ENCODE results near the gene DIDO1.

DIDO1 gene

GRCh38 chr20:62884556-62884955, 41.7 kb downstream of the DIDO1 start:
- in situ Hi-C loops (cut with MboI; ENCODE audit: low sequenced_read_pairs, unreplicated experiment) = no loop called here
- DNase-seq (ENCODE audit: low spot score) = no peak

GRCh38 chr20:62882426-62882825, 43.9 kb downstream of the DIDO1 start:
- DNase-seq (ENCODE audit: low spot score) = no peak
- in situ Hi-C loops (cut with MboI; ENCODE audit: low sequenced_read_pairs, unreplicated experiment) = no loop called here
- TF ChIP-seq CTCF (IDR thresholded peaks at IDR 0.05; ENCODE audit: borderline replicate concordance, control extremely low read depth, extremely low read depth, insufficient read depth, missing control alignments) = no peak

More at GRCh38 chr20:62884556-62884955, 41.7 kb downstream of the DIDO1 start:
- no peak for TF ChIP-seq CTCF (IDR thresholded peaks at IDR 0.05; ENCODE audit: borderline replicate concordance, control extremely low read depth, extremely low read depth, insufficient read depth, missing control alignments)

- in situ Hi-C loops (cut with MboI; ENCODE audit: low sequenced_read_pairs, unreplicated experiment) = no loop called here
- TF ChIP-seq CTCF (IDR thresholded peaks at IDR 0.05; ENCODE audit: borderline replicate concordance, control extremely low read depth, extremely low read depth, insufficient read depth, missing control alignments) = no peak
Measured at GRCh38 chr20:62881662-62882395, 44.5 kb downstream of the DIDO1 start.

DNA sequence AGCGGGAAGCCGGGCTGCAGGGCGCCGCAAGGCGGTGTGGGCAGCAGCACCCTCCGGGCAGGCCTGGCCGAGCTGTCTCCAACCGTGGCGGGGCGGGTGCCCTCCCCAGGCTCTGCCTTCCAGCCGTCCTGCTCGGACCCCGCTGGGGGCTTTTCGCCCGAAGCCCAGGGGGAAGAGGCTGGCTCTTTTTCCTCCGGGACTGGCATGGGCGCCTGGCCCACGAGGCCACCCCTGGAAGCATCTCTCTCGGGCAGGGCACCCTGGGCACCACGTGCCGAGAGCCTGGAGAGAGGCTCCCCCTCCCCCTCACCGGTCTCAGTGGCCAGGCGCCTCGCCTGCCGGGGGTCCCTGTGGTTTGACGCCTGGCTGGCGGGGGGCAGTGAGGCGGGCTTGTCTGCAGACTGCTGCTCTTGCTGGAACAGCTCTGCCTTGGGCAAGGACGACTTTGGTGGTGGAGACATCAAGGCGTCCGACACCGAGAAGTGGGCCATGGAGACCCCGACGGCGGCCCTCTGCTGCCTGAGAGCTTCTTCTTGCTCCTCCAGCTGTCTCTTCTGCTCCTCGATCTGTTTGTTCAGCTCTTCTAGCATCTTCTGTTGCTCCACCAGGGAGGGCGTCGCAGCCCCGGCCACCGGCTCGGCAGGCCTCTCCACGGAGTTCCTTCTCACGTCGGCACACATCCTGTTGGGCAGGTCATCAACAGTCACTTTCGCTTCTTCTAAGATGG, 45.2 kb downstream of the DIDO1 start:
- in situ Hi-C loops (cut with MboI; ENCODE audit: low sequenced_read_pairs, unreplicated experiment) = no loop called here
- no peak for TF ChIP-seq CTCF (IDR thresholded peaks at IDR 0.05; ENCODE audit: borderline replicate concordance, control extremely low read depth, extremely low read depth, insufficient read depth, missing control alignments)
- no peak for DNase-seq (ENCODE audit: low spot score)

More at GRCh38 chr20:62881662-62882395, 44.5 kb downstream of the DIDO1 start:
- no peak for DNase-seq (ENCODE audit: low spot score)

DNA sequence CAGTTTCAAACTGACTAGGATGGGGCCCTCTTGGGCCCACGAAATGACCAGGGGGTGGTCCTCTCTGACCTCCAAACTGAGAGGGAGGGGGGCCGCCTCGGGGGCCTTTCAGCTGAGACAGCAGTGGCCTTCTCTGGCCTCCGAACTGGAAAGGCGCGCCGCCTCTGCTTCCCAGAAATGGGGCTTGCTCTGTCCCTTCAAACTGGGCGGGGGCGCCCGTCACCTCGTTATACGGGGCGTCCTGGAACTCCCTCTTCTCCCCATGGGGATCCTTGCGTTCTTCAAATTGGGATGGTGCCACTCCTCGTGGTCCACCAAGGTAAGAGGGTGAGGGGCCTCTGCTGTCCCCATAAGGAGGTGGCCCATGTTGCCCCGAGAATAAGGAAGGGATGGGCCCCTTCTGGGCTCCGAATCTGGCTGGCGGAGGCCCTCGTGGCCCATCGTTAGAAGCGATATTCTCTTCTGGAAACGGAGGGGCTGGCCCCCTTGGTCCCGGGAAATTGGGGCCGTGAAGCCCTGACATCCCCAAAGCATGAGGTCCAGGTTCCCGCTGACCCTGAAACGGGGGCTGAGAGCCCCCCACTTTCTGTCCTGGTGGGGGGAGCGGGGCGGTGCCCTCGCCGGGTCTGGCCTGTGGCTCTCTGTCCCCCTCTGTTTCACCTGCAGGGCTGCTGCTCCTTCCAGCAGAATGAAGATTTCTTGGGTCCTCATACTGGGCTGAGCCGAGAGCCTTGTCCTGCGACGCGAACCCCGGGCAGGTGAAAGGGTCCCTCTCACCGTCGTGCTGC, 46.0 kb downstream of the DIDO1 start:
- DNase-seq (ENCODE audit: low spot score) = no peak
- in situ Hi-C loops (cut with MboI; ENCODE audit: low sequenced_read_pairs, unreplicated experiment) = no loop called here
- TF ChIP-seq CTCF (IDR thresholded peaks at IDR 0.05; ENCODE audit: borderline replicate concordance, control extremely low read depth, extremely low read depth, insufficient read depth, missing control alignments) = no peak

All from GM13976 (cell line).